NCI-H2196 treated with DMSO at 0.1 percent for 48 hours (cell line): ENCODE data around the gene METRNL.
A peak's percentile ranks its signal among the peaks of the same experiment; 100 is the strongest.
"Not testable (repeated sequence)": the region's sequence is repeated elsewhere in the genome, so short reads cannot be mapped to it uniquely, and the experiment has no call there.

Experiments used
- DNase-seq: peaks from one replicate; lab custom pipeline; 2025; ENCODE audit not compliant: unreplicated experiment; lab: John Stamatoyannopoulos, UW

METRNL gene

GRCh38 chr17:83079352-83079747, at the start of gene METRNL:
METRNL (plus strand) TSS chr17:83079609; CDS start chr17:83079816, 207 bp downstream.
- DNase-seq: peak; percentile 36

- DNase-seq: no peak
Observed at GRCh38 chr17:83030432-83030831, 49.0 kb upstream of the METRNL start.

DNA sequence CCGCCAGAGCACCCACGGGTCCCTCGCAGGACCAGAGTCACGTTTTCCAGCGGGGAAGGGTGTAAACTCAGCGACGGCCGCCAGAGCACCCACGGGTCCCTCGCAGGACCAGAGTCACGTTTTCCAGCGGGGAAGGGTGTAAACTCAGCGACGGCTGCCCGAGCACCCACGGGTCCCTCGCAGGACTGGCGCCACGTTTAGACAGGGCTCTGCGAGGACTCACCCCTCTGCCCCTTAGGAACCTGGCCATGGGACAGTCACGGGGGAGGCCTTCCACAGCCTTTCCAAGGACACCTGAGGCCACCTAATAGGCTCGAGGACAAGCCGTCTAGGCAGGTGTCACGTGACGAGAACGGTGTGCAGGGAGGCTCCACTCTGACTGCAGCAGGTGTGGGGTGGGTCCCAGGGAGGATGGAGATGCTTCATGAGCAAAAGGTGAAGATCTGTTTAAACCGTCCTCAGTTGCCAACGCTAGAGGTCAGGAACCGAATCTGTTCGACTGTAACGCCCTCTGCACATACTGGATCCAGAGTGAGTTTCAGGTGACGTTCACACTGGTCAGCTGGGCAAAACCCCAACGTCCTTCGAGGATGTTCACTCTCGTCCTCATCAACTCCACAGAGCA, 48.0 kb upstream of the METRNL start:
- DNase-seq: no peak

GRCh38 chr17:83031946-83032451, 47.4 kb upstream of the METRNL start:
- not testable (repeated sequence) for DNase-seq

GRCh38 chr17:83032781-83033180, 46.6 kb upstream of the METRNL start:
- no peak for DNase-seq

- DNase-seq: no peak
Observed at GRCh38 chr17:83034525-83034924, 44.9 kb upstream of the METRNL start.

GRCh38 chr17:83035722-83036121, 43.7 kb upstream of the METRNL start:
- DNase-seq: no peak

GRCh38 chr17:83036193-83036592, 43.2 kb upstream of the METRNL start:
- no peak for DNase-seq

- no peak for DNase-seq
Observed at GRCh38 chr17:83036666-83037065, 42.7 kb upstream of the METRNL start.

DNA sequence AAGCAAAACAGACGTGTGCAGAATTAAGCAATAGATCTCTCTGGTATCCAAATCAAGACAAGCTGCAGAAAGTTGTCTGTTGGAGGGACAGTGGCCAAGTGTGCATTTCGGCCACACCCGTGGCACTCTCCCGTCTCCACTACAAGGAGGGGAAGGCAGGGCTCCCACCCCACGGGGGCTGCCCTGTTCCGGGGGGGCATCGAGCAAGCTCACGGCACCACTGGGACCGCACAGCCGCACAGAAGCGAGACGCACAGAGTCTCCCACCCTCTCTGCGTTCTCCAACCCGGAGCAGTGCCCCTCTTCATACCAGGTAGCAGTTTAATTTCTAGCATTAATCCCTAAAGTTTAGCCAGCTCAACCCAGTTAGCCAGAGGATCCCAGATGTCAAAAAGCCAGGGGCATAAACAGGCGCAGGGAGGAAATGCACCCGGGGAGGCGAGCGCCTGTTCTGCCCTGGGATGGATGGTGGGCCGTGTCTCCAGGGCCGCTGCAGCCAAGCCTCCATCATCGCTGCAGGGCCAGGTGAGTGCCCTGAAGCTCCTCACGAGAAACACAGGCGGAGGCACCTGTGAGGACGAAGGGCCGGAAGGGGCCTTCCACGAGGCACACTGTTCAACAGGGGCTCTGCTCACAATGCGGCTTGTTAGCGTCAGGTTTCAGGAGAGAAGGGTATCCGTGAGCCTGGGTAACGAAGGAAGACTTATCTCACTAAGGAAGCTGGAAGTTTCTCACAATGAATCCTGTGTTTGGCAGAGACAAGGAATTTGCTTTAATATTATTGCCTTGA, 42.1 kb upstream of the METRNL start:
- no peak for DNase-seq

DNA sequence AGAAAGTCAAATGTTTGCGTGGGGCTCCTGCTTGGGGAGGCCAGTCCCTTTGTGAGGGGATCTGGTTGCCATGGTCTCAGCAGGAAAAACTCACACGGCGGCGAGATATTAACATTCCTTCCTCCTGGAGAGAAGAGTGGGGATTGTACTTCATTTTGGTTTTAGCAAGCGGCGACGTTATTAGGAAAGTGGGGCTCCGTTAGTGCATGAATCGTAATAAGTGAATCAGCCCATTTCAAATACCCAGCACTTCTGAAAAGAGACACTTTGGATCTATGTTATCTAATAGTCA, 41.6 kb upstream of the METRNL start:
- DNase-seq: no peak

DNA sequence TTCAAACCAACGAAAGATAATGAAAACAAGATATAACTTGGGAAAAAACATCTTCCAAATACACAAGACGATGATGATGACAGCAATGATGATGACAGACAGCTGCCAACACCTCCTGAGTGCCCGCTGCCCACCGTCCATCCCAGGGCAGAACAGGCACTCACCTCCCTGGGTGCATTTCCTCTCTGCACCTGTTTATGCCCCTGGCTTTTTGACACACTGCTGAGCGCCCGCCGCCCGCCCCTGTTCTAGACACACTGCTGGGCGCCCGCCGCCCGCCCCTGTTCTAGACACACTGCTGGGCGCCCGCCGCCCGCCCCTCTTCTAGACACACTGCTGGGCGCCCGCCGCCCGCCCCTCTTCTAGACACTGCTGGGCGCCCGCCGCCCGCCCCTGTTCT, 40.4 kb upstream of the METRNL start:
- not testable (repeated sequence) for DNase-seq

DNA sequence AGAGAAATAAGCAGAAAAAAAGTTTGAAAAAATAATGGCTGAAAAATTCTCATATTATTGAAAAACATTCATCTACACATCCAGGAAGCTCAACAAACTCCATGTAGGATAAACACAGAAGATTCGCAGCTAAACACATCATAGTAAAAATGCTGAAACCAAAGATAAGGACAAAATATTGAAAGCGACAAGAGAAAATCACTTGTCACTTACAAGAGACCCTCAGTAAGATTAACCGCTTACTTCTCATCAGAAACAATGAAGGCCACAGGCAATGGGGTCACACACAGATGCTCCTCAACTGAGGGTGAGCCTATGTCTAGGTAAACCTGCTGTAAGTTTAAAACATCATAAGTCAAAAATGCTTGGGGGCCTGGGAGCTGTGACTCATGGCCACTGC, 38.1 kb upstream of the METRNL start:
- DNase-seq: no peak

DNA sequence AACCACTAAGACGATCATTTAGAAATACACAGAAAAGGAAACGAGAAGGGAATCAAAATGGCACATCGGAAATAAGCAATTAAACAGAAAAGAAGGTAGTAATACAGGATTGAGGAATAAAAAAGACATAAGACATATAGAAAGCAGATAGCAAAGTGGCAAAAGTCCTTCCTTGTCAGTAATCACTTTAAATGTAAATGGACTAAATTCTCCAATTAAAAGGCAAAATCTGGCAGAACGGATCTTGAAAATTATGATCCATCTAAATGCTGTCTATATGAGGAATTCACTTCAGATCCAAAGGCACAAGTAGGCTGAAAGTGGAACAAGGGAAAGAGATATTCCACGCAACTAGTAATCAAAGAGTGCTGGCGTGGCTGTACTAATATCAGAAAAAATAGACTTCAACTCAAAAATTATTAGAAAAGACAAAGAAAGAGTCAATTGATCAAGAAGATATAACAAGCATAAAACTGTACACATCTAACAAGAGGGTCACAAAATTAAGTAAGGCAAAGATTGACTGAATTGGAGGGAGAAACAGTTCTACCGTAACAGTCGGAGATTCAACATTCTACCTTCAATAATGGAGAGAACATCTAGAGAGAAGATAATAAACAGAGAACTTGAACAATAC, 36.8 kb upstream of the METRNL start:
- DNase-seq: no peak

- not testable (repeated sequence) for DNase-seq
Observed at GRCh38 chr17:83044479-83044878, 34.9 kb upstream of the METRNL start.

GRCh38 chr17:83046448-83047181, 32.8 kb upstream of the METRNL start:
- DNase-seq: no peak

DNA sequence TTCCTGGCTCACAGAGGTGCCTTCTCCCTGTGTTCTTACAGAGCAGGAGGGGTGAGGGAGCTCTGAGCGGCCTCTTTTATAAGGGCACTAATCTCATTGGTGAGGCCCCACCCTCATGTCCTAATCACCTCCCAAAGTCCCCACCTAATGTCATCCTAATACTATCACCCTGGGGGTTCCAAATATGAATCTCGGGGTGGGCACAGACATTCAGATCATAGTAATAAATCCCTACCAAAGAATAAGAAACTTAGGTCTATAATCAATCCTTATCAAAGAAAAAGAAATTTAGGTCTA, 32.3 kb upstream of the METRNL start:
- DNase-seq: no peak

GRCh38 chr17:83047818-83048475, 31.5 kb upstream of the METRNL start:
- not testable (repeated sequence) for DNase-seq

- DNase-seq: peak; percentile 70
Observed at GRCh38 chr17:83050651-83051395, 28.6 kb upstream of the METRNL start.
